ENCODE results near the gene IQCH.
A peak's percentile ranks its signal among the peaks of the same experiment; 100 is the strongest.
"Not testable (repeated sequence)": the region's sequence is repeated elsewhere in the genome, so short reads cannot be mapped to it uniquely, and the experiment has no call there.

Gene IQCH

DNA sequence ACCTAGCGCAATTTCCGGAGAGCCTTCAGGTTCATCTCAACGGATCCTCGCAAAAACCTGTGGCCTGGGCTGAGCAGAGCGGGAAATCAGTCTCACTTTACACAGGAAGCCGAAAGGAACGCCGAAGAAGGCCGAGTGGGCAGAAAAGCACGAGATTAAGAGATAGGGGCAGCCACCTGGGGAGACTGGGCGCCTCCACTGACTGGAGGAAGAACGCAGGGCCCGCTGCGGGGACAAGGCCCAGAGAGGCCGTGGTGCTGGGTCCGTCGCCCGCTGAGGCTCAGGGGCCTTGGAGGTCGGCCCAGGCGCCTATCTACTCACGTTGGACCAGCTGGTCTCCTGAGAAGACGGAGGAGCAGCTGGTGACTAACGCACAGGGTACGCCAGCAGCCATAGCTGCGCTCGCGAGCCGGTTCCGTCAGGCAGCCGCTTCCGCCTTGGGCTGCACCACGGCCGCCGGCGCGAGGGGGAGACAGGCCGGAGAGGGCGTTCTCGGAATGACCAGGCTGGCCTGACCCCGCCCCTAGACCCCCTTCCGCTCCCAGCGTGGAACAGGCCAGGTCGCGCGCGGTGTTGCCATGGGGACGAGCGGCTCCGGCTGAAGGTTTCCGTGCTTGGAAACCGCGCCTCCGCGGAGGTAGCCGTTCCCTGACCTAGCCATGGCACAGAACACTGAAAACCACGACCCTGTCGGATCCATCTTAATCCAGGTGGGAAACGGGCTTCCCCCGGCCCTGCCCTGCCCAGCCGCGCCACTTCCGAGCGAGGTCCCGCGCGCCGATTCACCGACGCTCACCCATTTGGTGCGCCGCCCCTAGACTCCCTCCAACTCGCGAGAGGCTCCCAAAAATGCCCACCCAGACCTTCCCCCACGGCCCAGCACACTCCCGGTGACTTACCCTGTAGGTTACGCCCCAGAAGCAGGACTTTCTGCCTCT, at the start of gene IQCH, which contains the start of gene AAGAB:
TSS of gene IQCH (plus strand) at position 549 of the 938 bp plus-strand sequence. CDS start at position 660, 111 bp downstream.
TSS of gene AAGAB (minus strand) at position 424 of the 938 bp plus-strand sequence. CDS start at position 394, 30 bp downstream.
- DNase-seq: peak; percentile 95

DNA sequence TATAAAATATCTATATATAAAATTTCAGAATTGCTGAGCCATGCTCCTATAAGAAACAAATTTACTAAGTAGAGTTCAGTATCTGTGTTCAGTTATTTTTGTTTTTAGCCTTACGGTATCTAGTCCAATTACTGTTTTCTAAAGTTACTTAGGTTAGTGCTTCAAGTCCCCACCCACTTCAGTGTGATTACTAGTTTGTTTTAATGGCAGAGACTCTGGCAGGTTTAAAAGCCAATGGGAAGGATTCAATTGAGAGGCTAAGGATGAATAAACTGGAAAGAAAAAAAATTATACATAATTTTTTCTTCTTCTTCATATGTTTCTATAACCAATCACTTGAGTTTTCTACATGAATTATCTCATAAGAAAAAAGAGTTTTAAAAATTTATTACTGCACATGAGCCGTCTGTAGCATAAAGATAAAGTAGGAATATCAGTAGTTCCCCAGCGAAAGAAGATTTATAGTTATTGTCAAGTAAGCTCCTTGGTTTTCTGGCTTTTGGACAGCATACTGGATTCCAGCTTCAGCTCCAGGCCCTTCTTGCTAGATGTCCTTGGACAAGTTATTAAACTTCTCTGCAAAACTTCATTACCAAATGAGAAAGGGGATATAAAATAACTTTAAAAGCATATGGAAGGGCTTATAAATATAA, 46.9 kb upstream of the IQCH start:
- DNase-seq: no peak

DNA sequence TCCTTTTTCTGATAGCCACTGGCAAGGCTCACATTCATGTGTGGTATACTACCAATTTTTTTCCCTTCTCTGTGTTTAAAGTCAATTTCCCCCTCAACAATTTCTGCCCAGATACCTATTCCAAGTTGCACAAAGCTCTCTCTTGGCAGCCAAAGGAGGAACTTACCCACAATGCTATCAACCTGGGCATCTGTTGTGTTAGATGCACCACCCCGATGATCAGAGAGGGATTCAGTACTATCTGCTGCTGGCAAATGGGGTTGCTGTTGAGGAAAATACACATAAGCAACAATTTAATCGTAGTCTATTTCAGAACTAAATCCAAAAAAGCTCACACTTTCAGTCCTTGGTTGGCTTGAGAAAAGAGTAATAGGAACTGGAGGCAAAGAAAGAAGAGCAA, 46.2 kb upstream of the IQCH start:
- DNase-seq: no peak

DNA sequence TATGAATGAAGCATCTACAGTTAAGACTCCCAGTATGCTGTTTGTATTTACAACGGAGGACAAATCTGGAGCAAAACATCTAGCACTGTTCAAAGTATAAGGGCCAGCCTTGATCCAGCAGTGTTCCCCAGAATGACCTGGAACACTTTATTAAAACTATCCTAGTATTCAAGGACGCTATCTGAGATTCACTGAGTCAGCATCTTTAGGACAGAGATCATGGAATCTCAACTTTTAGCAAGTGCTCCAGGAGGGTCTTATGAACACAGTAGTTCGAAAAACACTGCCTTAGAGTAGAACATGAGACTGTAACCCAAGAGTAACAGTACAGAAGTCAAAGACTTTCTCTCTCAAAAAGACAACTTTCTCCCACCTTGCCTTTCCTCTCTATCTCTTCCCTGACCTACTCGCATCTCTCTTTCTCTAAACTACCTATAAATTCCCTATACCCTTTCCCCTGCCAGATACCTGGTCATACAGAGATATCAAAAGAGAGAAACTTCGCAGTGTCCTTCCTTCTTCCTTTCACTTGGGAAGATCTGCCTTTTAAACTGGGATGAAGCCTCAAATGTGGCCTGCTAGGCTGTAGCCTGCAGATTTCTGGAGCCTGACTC, 43.9 kb upstream of the IQCH start:
- no peak for DNase-seq

DNA sequence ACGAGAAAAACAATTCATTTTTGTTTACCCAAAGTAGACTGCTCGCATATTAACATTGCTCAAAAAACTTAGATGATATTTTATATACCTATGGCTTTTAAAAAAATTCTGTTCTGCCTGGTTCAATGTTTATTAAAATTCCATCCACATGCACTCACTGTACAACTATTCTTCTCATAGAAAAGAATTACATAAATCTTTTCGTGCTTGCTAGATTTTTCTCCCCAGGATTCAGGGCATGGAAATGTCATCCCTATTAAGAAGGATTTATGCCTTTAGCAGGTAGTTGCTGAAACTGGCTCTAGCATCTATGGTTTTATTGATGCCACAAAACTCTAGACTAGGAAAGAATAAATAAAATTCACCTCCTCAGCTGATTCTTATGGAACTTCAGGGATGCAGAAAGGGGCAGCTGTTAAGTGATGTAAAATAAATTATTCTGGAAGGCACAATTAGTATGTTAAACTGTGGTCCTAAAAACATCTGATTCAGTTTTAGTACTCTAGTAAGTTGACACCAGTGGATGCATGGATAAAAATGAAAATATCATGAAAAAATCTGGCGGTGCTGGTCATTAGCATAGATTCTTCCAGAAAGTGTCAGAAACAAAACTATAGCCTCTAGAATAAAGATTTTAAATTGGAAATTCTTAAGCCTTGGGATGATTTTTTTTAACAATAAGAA, 41.8 kb upstream of the IQCH start:
- no peak for DNase-seq

DNA sequence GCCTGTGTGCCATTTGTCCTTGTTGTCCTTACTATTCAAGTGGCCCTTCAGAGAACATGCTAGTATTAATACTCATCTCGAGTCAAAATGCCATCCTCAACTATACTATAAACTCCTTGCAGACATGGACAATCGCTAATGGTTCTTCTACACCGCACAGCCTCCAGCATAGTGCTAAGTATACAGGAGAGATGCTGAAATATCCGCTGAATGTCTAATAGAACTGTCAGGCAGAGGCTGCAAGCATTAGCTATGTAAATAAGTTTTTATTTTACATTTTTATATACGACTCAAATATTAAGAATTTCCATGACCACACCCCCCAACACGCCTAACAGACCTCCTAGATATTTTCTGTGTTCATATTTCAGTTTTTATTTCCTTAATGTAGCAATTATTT, 39.5 kb upstream of the IQCH start:
- no peak for DNase-seq

DNA sequence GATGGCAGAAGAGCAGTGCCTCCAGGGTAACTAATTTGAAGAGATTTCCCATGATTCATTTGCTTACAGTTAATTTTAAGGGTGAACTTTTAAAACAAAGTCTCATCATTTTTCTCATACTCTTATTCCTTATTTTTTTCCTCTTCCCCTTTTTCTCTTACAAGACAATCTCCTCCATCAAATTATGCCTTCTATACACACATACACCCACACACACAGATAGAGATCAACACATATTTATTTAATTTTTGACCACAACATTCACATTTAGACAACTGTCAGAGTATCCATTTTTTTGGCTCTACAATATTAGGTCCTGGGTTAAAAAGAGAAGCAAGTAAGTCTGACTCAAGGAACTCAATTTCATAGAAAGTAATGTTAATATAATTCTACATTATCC, 37.7 kb upstream of the IQCH start:
- DNase-seq: no peak

DNA sequence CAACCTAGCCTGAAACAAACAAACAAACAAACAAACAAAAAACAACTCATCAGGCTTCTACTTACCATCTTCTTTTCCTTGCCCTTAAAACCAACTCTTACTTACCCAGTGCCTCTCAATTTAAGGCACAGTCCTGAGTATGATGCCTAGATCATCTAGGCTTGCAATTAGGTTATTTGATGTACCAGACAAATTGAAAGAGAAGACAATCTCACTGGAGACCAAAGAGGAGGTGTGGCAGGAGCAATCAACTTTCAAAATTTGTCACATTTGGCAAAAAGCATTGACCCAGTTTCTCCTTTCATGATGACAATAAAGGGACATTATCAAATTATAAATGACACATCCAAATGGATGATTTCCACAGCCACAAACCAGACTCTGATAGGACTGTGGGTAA, 36.2 kb upstream of the IQCH start:
- no peak for DNase-seq

DNA sequence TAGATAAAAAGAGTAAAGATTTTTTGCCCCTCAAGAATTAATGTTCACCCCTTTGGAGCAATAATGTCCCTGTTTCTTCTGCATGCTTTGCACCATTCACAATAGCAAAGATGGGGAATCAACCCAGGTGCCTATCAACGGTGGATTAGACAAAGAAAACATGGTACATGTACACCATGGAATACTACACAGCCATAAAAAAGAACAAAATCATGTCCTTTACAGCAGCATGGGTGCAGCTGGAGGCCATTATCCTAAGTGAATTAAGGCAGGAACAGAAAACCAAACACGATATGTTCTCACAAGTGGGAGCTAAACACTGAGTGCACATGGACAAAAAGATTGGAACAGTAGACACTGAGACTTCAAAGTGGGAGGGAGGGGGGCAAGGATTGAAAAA, 35.3 kb upstream of the IQCH start:
- DNase-seq: no peak

DNA sequence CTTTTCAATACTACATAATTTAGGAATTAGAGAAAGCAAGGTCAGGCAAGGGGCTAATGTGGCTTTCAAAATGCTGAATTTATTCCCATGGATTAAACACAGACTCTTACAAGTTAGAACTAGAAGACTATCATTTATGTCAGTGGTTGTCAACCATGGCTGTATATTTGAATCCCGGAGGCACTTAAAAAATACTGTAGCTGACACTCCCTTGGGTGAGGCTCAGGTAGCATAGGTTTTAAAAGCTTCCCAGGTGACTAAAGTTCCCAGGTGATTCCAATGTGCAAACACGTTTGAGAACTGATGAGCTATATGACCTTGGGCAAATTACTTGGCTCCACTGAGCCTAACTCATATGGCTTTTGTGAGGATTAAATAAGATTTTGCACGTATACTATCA, 29.7 kb upstream of the IQCH start:
- DNase-seq: no peak

DNA sequence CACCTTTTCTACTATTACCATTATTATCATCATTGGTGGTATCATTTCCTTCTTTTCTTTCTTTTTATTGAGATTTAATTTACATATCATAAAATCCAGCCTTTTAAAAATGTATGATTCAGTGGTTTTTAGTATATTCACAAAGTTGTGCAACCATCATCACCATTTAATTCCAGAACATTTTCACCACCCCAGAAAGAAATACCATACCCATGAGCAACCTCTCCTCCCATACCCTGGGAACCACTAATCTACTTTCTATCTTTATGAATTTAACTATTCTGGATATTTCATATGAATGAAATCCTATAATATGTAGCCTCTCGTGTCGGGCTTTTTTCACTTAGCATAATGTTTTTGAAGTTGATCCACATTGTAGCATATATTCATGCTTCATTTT, 29.2 kb upstream of the IQCH start:
- no peak for DNase-seq

DNA sequence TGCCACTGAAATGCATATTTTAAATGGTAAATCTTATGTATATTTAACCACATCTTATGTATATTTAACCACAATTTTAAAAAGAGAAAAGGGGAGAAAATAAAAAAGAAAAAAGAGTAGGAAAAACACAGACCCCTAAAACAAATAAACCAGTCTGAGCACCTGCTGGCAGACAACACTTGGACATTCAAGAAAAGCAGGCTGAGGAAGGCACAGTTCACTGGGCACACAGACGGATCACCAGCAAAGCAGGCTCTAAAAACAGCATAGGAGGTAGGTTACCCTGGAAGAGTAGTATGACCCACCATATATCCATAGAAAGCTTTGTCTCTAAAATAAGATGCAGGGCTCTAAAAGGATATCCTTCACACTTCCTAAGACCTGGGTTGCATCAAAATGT, 27.2 kb upstream of the IQCH start:
- DNase-seq: no peak

DNA sequence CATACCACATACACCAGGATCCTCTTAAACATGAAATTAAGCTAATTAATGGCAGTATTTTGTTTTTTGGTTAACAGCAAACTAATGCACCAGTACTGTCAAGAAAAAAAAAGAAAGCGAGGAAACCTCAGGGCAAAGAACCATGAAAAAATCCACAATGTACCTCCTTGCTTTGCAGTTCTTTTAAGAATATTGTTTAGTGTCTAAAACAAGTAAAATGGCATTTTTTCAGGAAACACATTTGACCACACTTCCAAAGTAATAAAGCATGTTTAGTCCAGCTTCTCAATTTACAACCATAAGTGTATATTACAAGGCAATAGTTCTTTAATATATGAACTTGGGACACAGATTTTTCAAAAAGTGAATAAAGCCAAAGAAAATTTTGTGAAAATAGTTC, 26.7 kb upstream of the IQCH start:
- no peak for DNase-seq

DNA sequence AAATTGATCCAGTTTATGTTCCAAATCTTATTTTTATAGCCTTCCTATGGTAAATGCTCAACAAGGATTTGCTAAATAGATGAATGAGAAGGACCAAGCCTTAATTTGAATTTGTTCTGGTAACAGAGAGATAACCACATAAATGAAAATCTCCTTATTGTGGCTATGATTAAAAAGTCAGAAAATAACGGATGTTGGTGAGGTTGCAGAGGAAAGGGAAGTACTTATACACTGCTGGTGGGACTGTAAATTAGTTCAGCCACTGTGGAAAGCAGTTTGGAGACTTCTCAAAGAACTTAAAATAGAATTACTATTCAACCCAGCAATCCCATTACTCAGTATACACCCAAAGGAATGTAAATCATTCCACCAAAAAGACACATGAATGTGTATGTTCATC, 26.3 kb upstream of the IQCH start:
- DNase-seq: no peak

DNA sequence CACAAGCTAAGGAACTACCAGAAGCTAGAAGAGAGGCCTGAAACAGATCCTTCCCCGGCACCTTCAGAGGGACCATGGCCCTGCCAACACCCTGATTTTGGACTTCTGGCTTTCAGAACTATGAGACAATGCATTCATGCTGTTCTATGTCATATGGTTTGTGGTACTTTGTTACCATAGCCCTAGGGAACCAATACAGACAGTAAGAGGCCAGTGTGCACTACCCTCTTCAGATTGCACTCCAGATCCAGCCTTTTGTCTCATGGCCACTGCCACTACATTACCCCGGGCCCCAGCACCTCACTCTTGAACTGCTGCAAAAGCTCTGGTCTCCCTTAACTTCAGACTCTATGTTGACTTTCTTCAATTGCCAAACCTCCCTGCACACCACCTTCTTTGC, 24.1 kb upstream of the IQCH start:
- DNase-seq: no peak

DNA sequence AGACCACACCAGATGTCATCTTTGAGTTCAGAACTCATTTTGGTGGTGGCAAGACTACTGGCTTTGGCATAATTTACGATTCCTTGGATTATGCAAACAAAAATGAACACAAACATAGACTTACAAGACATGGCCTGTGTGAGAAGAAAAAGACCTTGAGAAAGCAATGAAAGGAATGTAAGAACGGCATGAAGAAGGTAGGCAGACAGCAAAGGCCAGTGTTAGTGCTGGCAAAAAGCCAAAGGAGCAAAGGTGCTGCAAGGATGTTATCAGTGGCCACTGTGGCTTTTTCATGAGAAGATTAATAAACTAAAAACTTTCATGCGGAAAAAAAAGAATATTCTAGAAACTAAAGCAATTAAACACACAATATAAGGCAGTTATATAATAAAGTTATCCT, 22.0 kb upstream of the IQCH start:
- no peak for DNase-seq

DNA sequence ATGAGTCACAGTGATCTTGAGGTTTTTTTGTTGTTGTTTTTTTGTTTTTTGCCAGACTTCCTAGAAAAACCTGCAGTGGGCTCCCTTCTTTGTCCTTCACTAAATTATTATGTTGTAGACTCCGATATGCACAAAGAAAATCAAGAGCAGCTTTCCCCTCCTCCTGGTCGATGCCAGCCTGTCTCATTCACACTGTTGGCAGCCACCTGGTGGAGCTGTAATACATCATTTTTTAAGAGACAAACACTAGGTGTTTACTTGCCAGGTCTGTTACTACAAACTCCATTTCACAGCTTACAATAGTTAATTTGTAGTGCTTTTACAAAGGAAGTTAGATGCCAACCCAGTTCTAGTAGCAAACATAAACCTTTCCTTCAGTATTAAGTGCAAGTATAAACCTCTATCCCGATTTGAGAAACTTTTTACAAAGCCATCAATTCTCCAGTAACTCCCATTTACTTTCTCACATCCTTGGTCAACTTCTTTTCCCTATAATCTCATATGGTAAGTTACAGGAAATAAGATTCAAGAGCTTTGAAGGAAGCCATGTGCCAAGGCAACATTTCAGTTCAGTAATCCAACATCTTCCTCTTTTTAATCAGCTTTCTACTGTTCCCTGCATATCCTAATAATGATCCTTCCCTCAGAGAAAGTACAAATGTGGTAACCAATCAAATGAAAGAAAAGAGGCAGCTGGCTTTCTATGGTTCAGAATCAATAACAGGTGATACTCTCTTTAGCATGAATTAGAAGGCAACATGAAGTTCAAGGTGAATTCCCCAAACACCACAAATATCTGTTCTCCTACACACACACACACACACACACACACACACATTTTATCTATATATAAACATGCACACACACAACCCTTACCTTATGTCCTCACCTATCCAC, 14.1 kb upstream of the IQCH start:
- DNase-seq: peak; percentile 25

DNA sequence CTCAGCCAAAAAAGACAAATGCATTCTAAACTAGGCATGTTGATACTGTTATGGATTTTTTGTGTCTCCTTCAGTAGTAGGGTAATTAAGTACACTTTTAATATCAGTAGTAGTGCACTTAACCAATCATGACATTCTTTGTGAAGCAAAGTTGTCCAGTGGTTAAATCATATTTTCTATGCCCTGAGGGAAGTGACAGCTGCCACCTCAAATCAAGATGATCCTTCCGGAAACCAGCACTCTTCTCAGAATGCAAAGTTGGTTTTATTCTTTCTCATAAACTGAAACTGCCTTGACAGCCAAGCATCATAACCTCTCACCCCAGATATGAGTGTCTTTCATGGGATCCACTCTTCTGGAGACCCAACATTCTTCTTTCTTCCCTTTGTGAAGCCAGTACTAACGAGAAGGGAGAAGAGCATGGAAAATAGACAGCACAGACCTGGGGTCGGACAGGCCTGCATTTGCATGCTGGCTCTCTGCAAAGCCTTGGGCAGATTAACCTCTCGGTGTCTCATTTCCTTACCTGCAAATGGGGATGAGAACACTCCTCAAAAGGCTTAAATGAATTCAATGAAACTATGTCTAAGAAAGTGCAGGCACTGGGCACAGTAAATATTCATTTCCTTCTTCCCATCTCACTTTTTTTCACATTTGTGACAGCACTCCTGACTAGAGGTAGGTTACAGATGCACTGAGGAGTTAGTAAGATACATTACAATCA, 13.3 kb upstream of the IQCH start:
- no peak for DNase-seq

DNA sequence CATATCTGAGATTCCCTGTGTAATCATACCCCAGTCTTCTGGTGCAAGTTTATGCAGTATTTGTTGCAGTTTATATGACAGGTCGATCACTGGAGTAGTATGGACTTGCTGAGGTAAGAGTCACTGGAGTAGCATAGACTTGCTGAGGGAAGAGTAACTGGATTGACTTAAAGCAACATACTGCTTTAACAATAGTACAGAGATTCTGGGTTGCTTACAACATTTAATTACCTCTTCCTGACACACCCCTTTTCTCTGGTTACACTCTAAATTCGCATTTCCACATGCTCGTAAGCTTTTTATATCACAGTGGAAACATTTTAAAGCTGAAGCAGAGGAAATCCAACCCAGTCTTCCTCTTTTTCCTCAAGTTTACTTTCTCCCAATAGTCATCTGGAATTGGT, 11.9 kb upstream of the IQCH start:
- DNase-seq: no peak

DNA sequence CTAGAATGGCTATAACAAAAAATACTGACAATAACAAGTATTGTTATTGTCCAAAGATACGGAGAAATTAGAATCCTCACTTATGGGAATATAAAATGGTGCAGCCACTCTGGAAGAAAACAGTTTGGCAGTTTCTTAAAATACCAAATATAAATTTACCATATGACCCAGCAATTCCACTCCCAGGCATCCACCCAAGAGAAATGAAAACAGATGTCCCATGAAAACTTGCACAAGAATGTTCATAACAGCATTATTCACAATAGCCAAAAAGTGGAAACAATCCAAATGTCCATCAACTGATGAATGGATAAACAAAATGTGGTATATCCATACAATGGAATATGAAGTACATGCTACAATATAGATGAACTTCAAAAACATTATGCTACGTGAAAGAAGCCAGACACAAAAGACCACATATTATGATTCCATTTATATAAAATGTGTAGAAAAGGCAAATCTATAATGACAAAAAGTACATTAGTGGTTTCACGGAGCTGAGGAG, 9.6 kb upstream of the IQCH start:
- DNase-seq: no peak

DNA sequence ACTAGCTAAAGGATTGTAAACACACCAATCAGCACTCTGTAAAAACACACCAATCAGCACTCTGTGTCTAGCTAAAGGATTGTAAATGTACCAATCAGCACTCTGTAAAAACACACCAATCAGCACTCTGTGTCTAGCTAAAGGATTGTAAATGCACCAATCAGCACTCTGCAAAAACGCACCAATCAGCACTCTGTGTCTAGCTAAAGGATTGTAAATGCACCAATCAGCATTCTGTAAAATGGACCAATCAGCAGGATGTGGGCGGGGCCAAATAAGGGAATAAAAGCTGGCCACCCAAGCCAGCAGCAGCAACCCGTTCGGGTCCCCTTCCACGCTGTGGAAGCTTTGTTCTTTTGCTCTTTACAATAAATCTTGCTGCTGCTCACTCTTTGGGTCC, 8.0 kb upstream of the IQCH start:
- not testable (repeated sequence) for DNase-seq

Data from activated CD4-positive, alpha-beta T cell treated with anti-CD3 and anti-CD28 coated beads, Interleukin-2, amount 50 U/mL, for 1 hour (primary cell).